Activated CD8-positive, alpha-beta T cell treated with anti-CD3 and anti-CD28 coated beads for 36 hours (primary cell): ENCODE measurements around the gene BTN1A1. TPM values are rescaled to one million over a fixed set of nuclear protein-coding genes. Genes with fewer than 3 reads are reported as not detected.
A peak's percentile ranks its signal among the peaks of the same experiment; 100 is the strongest.

Experiments used
- ATAC-seq: fragments of 200-7000 bp; cut with Tn5 transposase; one replicate; pipeline ENCODE4 v1.10.0; 2021; ENCODE audit warnings: mild to moderate bottlenecking, moderate library complexity
- CTCF ChIA-PET: fragments of 350-600 bp; sonication (Branson Sonifier 250); formaldehyde crosslinking; loops from one replicate; lab custom pipeline; 2021; ENCODE audit warnings: antibody characterized with exemption; lab: Charles Lee
- POLR2A ChIA-PET: fragments of 350-600 bp; sonication (Branson Sonifier 250); formaldehyde crosslinking; loops from one replicate; lab custom pipeline; 2021; ENCODE audit warnings: antibody characterized with exemption; lab: Charles Lee
- DNase-seq: peaks from one replicate; pipeline ENCODE4 v3.0.0-alpha.2; 2020
- H3K27ac Mint-ChIP-seq: one replicate; pipeline ENCODE4 v1.8.0; 2021; ENCODE audit warnings: mild to moderate bottlenecking, mixed read lengths
- H3K27me3 Mint-ChIP-seq: one replicate; pipeline ENCODE4 v1.8.0; 2021; ENCODE audit warnings: mixed read lengths
- H3K36me3 Mint-ChIP-seq: one replicate; pipeline ENCODE4 v1.8.0; 2021; ENCODE audit warnings: low read depth, mixed read lengths
- H3K4me1 Mint-ChIP-seq: one replicate; pipeline ENCODE4 v1.8.0; 2021; ENCODE audit warnings: low read depth, mixed read lengths
- H3K4me3 Mint-ChIP-seq: one replicate; pipeline ENCODE4 v1.8.0; 2021; ENCODE audit warnings: mild to moderate bottlenecking, moderate library complexity, mixed read lengths
- H3K9me3 Mint-ChIP-seq: one replicate; pipeline ENCODE4 v1.8.0; 2021; ENCODE audit warnings: mixed read lengths
- intact Hi-C: fragments of 100-400 bp; cut with micrococcal nuclease; formaldehyde crosslinking; loops from one replicate; pipeline ENCODE4 v1.10.0; 2022
- total RNA-seq, 2 experiments: library from RNA; stranded (reverse); gene quantifications; one replicate each; pipeline ENCODE4 v1.2.3, GENCODE V29; 2021
- TF ChIP-seq, protein P1 (sequence below): fragments of 200-600 bp; IDR thresholded peaks from one replicate; pipeline ENCODE4 v1.8.0; 2022; ENCODE audit warnings: antibody characterized with exemption, mild to moderate bottlenecking

Gene BTN1A1
- total RNA-seq, 2 experiments from 2014 or later, result 0.11 TPM; not detected in 1

DNA sequence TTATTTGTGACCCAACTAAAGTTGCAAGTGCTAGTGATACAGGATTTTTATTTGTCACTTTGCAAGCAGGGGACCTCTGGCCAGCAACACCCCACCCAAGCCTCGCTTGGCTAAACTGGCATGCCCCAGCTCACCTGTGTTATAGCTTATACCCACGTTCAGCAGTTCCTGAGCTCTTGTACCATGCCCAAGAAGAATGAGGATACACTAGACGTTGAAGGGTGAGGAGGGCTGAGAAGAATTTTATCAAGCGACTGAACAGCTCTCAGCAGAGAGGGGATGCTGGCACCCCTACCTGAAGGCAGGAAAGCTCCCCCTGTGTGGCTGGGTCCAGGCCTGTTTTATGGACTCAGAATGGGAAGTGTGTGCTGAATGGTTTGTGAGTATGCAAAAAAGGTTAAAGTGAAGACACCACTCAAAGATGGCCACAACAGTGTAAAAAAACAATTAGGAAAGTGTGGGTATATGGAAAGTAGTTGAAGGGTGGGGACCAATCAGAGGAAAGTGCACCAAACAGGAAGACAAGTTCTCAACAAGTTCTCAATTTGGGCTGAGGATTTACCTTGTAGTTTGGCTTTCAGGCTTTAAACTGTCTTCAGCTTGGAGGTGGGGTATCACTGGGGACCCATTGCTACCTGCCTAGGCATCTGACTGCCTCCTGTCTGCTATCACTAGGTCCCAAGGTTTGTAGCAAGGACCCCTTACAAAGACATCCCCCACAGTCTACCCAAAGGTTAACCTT lies 27.4 kb upstream of the BTN1A1 start:
- Mint-ChIP-seq H3K9me3 (peaks cover 12% of the 10 kb centered on the region), H3K27ac (peak overlapping the region; percentile 100), H3K27me3 (no peaks in the 10 kb centered on the region), H3K36me3 (peaks cover 36% of the 10 kb centered on the region), H3K4me1 (peaks cover 37% of the 10 kb centered on the region), H3K4me3 (peak overlapping the region; percentile 100)
- TF ChIP-seq, protein P1, sequence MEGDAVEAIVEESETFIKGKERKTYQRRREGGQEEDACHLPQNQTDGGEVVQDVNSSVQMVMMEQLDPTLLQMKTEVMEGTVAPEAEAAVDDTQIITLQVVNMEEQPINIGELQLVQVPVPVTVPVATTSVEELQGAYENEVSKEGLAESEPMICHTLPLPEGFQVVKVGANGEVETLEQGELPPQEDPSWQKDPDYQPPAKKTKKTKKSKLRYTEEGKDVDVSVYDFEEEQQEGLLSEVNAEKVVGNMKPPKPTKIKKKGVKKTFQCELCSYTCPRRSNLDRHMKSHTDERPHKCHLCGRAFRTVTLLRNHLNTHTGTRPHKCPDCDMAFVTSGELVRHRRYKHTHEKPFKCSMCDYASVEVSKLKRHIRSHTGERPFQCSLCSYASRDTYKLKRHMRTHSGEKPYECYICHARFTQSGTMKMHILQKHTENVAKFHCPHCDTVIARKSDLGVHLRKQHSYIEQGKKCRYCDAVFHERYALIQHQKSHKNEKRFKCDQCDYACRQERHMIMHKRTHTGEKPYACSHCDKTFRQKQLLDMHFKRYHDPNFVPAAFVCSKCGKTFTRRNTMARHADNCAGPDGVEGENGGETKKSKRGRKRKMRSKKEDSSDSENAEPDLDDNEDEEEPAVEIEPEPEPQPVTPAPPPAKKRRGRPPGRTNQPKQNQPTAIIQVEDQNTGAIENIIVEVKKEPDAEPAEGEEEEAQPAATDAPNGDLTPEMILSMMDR, result no peak
- ATAC-seq, result no peak
- CTCF ChIA-PET, result interaction anchor here (0.7 to 2.1 kb wide), 3 partner anchors 25 to 144 kb away, joined by 3 to 4 read pairs (median 4); no protein-coding TSS in a partner anchor
- DNase-seq, result no peak
- intact Hi-C loops, result loop anchor here (5.0 kb wide), 1 partner anchor 60 kb away; no protein-coding TSS in a partner anchor
- POLR2A ChIA-PET, result interaction anchor here (1.0 to 1.9 kb wide), 5 partner anchors 8 to 232 kb away, joined by 3 to 12 read pairs (median 4); a partner anchor contains a TSS

DNA sequence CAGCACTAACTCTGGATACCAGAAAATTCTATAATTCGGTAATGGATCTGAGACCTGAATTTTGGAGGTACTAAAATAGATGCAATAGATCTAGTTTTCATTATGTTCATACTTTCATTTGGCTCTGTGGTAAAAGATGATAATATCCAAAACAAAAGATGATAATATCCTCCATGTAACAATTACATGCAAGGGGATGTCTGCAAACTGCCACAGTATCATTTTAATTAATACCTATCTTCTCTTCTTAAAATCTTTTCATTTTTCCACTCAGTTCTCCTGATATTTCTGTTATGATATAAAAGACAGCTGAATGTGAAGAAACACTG lies 26.7 kb upstream of the BTN1A1 start:
- POLR2A ChIA-PET, result interaction anchor here (0.9 to 2.0 kb wide), 12 partner anchors 9 to 672 kb away, joined by 3 to 12 read pairs (median 4); a partner anchor contains a TSS
- intact Hi-C loops, result loop anchor here (5.0 kb wide), 1 partner anchor 59 kb away; no protein-coding TSS in a partner anchor
- no peaks in the 10 kb centered on the region for H3K27me3 Mint-ChIP-seq
- peaks cover 32% of the 10 kb centered on the region for H3K36me3 Mint-ChIP-seq
- TF ChIP-seq, protein P1, result no peak
- H3K9me3 Mint-ChIP-seq, result peaks cover 12% of the 10 kb centered on the region
- ATAC-seq (no peak), DNase-seq (no peak)
- peaks cover 38% of the 10 kb centered on the region for H3K4me1 Mint-ChIP-seq
- CTCF ChIA-PET, result interaction anchor here (1.1 to 2.1 kb wide), 5 partner anchors 17 to 164 kb away, joined by 3 to 4 read pairs (median 4); no protein-coding TSS in a partner anchor
- peak overlapping the region; percentile 100 for H3K4me3 Mint-ChIP-seq
- peak overlapping the region; percentile 100 for H3K27ac Mint-ChIP-seq

GRCh38 chr6:26473758-26474438 lies 26.2 kb upstream of the BTN1A1 start:
- DNase-seq (peak; percentile 88), ATAC-seq (peak; percentile 91)
- Mint-ChIP-seq H3K36me3 (peaks cover 27% of the 10 kb centered on the region), H3K4me3 (peak overlapping the region; percentile 100), H3K9me3 (peaks cover 12% of the 10 kb centered on the region), H3K4me1 (peaks cover 38% of the 10 kb centered on the region), H3K27ac (peak overlapping the region; percentile 100), H3K27me3 (no peaks in the 10 kb centered on the region)
- CTCF ChIA-PET, result interaction anchor here (0.8 to 2.1 kb wide), 7 partner anchors 9 to 164 kb away, joined by 3 to 4 read pairs (median 3); no protein-coding TSS in a partner anchor
- POLR2A ChIA-PET, result interaction anchor here (0.5 to 2.0 kb wide), 19 partner anchors 9 to 672 kb away, joined by 3 to 12 read pairs (median 3); a partner anchor contains a TSS
- TF ChIP-seq, protein P1, result no peak
- intact Hi-C loops, result loop anchor here (5.0 kb wide), 1 partner anchor 58 kb away; no protein-coding TSS in a partner anchor

DNA sequence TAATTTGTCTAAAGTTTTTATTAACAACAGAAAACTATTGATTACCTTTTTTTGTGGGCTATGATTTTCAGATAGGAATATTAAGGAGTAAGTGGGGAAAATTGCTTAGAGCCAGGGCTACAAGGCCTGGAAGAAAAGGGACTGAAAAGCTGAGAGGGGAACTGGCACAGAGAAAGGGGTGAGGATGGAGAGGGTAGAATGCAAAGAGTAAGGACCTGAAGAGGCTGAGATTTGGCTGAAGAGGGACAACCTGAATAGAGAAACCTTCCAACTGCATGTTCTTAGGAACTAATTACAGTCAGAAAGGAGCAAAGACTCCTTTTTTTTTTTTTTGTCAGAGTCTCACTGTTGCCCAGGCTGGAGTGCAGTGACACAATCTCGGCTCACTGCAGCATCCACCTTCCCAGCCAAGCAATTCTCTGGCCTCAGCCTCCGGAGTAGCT lies 25.6 kb upstream of the BTN1A1 start:
- peaks cover 12% of the 10 kb centered on the region for H3K9me3 Mint-ChIP-seq
- intact Hi-C loops, result loop anchor here (5.0 kb wide), 1 partner anchor 58 kb away; no protein-coding TSS in a partner anchor
- H3K36me3 Mint-ChIP-seq, result peaks cover 24% of the 10 kb centered on the region
- POLR2A ChIA-PET, result interaction anchor here (0.5 to 2.0 kb wide), 16 partner anchors 10 to 351 kb away, joined by 3 to 12 read pairs (median 3); a partner anchor contains a TSS
- DNase-seq, result no peak
- no peaks in the 10 kb centered on the region for H3K27me3 Mint-ChIP-seq
- no peak for ATAC-seq
- peak overlapping the region; percentile 100 for H3K27ac Mint-ChIP-seq
- CTCF ChIA-PET, result interaction anchor here (0.8 to 1.5 kb wide), 6 partner anchors 10 to 165 kb away, joined by 3 to 4 read pairs (median 3); no protein-coding TSS in a partner anchor
- peak overlapping the region; percentile 100 for H3K4me3 Mint-ChIP-seq
- H3K4me1 Mint-ChIP-seq, result peaks cover 38% of the 10 kb centered on the region
- TF ChIP-seq, protein P1, result no peak
